Endothelial cell of umbilical vein (primary cell): ENCODE measurements around the gene AFDN. TPM values are rescaled to one million over a fixed set of nuclear protein-coding genes. Genes with fewer than 3 reads are reported as not detected.

ENCODE experiments used
- BruUV-seq: library from RNA; stranded (reverse); fragments of 400-500 nt; replicated peaks from 2 replicates; lab custom pipeline; 2021; lab: Mats Ljungman, UMichigan
- CTCF ChIA-PET: fragments of 300-600, 350-600 bp; sonication (Branson Sonifier 250); formaldehyde crosslinking; loops from one replicate; lab custom pipeline; 2021; ENCODE audit warnings: antibody characterized with exemption, inconsistent platforms; lab: Charles Lee
- POLR2A ChIA-PET: fragments of 300-600, 350-600 bp; sonication (Branson Sonifier 250); formaldehyde crosslinking; loops from one replicate; lab custom pipeline; 2021; ENCODE audit warnings: antibody characterized with exemption, inconsistent platforms; lab: Charles Lee
- DNase-seq: peaks from one replicate; pipeline ENCODE4 v3.0.0-alpha.2; 2011; ENCODE audit warnings: low read depth, low spot score
- FAIRE-seq: peaks from 2 replicates; lab custom pipeline; 2011; peaks lifted over from hg19 to GRCh38; lab: Jason Lieb, UNC
- H2AFZ ChIP-seq: 2 replicates; pipeline ENCODE4 v1.6.0; 2012; ENCODE audit warnings: low read depth, low read length, control low read depth, inconsistent platforms
- H3K27ac ChIP-seq: 2 replicates; pipeline ENCODE4 v1.5.1; 2011; ENCODE audit warnings: low read depth, mild to moderate bottlenecking, control low read depth, low read length, moderate library complexity; ENCODE audit not compliant: insufficient read depth
- H3K27me3 ChIP-seq, 2 experiments: 2 replicates each; pipeline versions ENCODE4 v1.6.0 to v1.6.1; 2011; ENCODE audit warnings: low read length in 2 of 2, mixed read lengths in 1 of 2; ENCODE audit not compliant: control insufficient read depth in 2 of 2, insufficient read depth in 2 of 2
- H3K36me3 ChIP-seq, 2 experiments: 2 replicates in 1 of 2; 3 replicates in 1 of 2; pipeline ENCODE4 v1.5.1; 2011; ENCODE audit warnings: low read length in 2 of 2, mild to moderate bottlenecking in 1 of 2, moderate library complexity in 1 of 2; ENCODE audit not compliant: control insufficient read depth in 2 of 2, insufficient read depth in 2 of 2; ENCODE audit errors: extremely low read depth in 1 of 2
- H3K4me1 ChIP-seq: 3 replicates; pipeline ENCODE4 v1.5.1; 2011; ENCODE audit warnings: mild to moderate bottlenecking, low read length; ENCODE audit not compliant: control insufficient read depth, insufficient read depth; ENCODE audit errors: extremely low read depth
- H3K4me2 ChIP-seq: 2 replicates; pipeline ENCODE4 v1.6.1; 2011; ENCODE audit warnings: low read length, control low read depth, mixed read lengths; ENCODE audit not compliant: insufficient read depth
- H3K4me3 ChIP-seq, 3 experiments: fragments of 200-600 bp in 1 of 3; sonication (generic), shearing (Covaris generic) in 1 of 3; replicated peaks in 1 of 3; 2 replicates each; pipeline ENCODE4 v1.5.1; 2011 to 2016; ENCODE audit warnings: control low read depth in 3 of 3, low read length in 3 of 3, mild to moderate bottlenecking in 2 of 3, inconsistent platforms in 1 of 3, low read depth in 1 of 3, moderate library complexity in 1 of 3; ENCODE audit not compliant: insufficient read depth in 1 of 3
- H3K79me2 ChIP-seq: 2 replicates; pipeline ENCODE4 v1.6.0; 2012; ENCODE audit warnings: low read length, inconsistent platforms; ENCODE audit not compliant: control insufficient read depth, insufficient read depth
- H3K9ac ChIP-seq: replicated peaks from 2 replicates; pipeline ENCODE3; 2011; ENCODE audit warnings: low read length, control low read depth; ENCODE audit not compliant: insufficient read depth; ENCODE audit errors: extremely low read depth
- H3K9me1 ChIP-seq: replicated peaks from 3 replicates; pipeline ENCODE4 v1.6.0; 2011; ENCODE audit warnings: mild to moderate bottlenecking, low read length; ENCODE audit not compliant: control insufficient read depth, insufficient read depth; ENCODE audit errors: extremely low read depth
- H3K9me3 ChIP-seq: replicated peaks from 2 replicates; pipeline ENCODE4 v1.5.1; 2012; ENCODE audit warnings: low read length, inconsistent platforms; ENCODE audit not compliant: control insufficient read depth, insufficient read depth
- H4K20me1 ChIP-seq: replicated peaks from 2 replicates; pipeline ENCODE3; 2011; ENCODE audit warnings: mild to moderate bottlenecking, low read length; ENCODE audit not compliant: control insufficient read depth, insufficient read depth; ENCODE audit errors: extremely low read depth
- EZH2 ChIP-seq: IDR thresholded peaks from 2 replicates; pipeline ENCODE4 v1.6.1; 2012; ENCODE audit warnings: borderline replicate concordance, low read depth, mild to moderate bottlenecking, moderate library complexity, low read length, inconsistent platforms; ENCODE audit not compliant: severe bottlenecking
- FOS ChIP-seq: IDR thresholded peaks from 2 replicates; pipeline ENCODE4 v1.6.1; 2011; ENCODE audit warnings: mild to moderate bottlenecking, low read length, moderate library complexity, borderline replicate concordance; ENCODE audit not compliant: insufficient read depth
- GATA2 ChIP-seq: IDR thresholded peaks from 2 replicates; pipeline ENCODE4 v1.7.0; 2011; ENCODE audit warnings: low read depth, mild to moderate bottlenecking, moderate library complexity, mixed read lengths, low read length; ENCODE audit not compliant: insufficient read length, insufficient read depth
- JUN ChIP-seq: IDR thresholded peaks from 2 replicates; pipeline ENCODE4 v1.6.1; 2011; ENCODE audit warnings: borderline replicate concordance, low read depth; ENCODE audit not compliant: insufficient read length, insufficient read depth
- MYC ChIP-seq: IDR thresholded peaks from one replicate; pipeline ENCODE4 v1.6.1; 2011; ENCODE audit warnings: mild to moderate bottlenecking, low read depth, low read length
- POLR2A ChIP-seq: IDR thresholded peaks from 2 replicates; pipeline ENCODE4 v1.6.1; 2012; ENCODE audit warnings: low read depth, mild to moderate bottlenecking, control low read depth, low read length
- POLR2AphosphoS5 ChIP-seq: IDR thresholded peaks from 2 replicates; pipeline ENCODE4 v1.6.1; 2012; ENCODE audit warnings: low read depth, mild to moderate bottlenecking, control low read depth, low read length, moderate library complexity; ENCODE audit not compliant: insufficient read depth
- dilution Hi-C: fragments of 300-500 bp; cut with MboI; formaldehyde crosslinking; loops from one replicate; pipeline ENCODE4 v1.15.0; 2019; ENCODE audit warnings: low sequenced_read_pairs; ENCODE audit not compliant: extremely low pct_ligation_motif_present
- intact Hi-C: fragments of 100-400 bp; cut with micrococcal nuclease; formaldehyde crosslinking; loops from one replicate; pipeline ENCODE4 v1.10.0; 2022
- polyA plus RNA-seq, 4 experiments: library from polyadenylated mRNA; depleted of rRNA in 3 of 4; stranded (reverse) in 3 of 4; unstranded in 1 of 4; fragments of >200 nt; gene quantifications; 2 replicates each; pipeline versions ENCODE4 v1.2.1 to v1.2.3, GENCODE V29; 2011 to 2012; ENCODE audit warnings: missing spikeins in 1 of 4
- total RNA-seq: library from RNA; stranded (reverse); gene quantifications from 2 replicates; pipeline ENCODE4 v1.2.3, GENCODE V29; 2021
- TF ChIP-seq, protein P1 (sequence below): IDR thresholded peaks from 2 replicates; pipeline ENCODE4 v1.6.1; 2011; ENCODE audit not compliant: insufficient read depth, insufficient read length
- TF ChIP-seq, protein P2 (sequence below), 2 donors: IDR thresholded peaks; 1 replicate in 1 of 2; 2 replicates in 1 of 2; pipeline ENCODE4 v1.5.1; 2011; ENCODE audit warnings: low read length in 2 of 2, mild to moderate bottlenecking in 2 of 2, moderate library complexity in 2 of 2, control low read depth in 1 of 2, inconsistent platforms in 1 of 2, low read depth in 1 of 2; ENCODE audit not compliant: insufficient read depth in 1 of 2; ENCODE audit errors: extremely low read depth in 1 of 2

The AFDN gene
- total and polyA plus RNA-seq, 2 donors (not counting 3 experiments of a cell fraction or from before 2014, with no cell fraction given): 31.0 to 134 TPM

DNA sequence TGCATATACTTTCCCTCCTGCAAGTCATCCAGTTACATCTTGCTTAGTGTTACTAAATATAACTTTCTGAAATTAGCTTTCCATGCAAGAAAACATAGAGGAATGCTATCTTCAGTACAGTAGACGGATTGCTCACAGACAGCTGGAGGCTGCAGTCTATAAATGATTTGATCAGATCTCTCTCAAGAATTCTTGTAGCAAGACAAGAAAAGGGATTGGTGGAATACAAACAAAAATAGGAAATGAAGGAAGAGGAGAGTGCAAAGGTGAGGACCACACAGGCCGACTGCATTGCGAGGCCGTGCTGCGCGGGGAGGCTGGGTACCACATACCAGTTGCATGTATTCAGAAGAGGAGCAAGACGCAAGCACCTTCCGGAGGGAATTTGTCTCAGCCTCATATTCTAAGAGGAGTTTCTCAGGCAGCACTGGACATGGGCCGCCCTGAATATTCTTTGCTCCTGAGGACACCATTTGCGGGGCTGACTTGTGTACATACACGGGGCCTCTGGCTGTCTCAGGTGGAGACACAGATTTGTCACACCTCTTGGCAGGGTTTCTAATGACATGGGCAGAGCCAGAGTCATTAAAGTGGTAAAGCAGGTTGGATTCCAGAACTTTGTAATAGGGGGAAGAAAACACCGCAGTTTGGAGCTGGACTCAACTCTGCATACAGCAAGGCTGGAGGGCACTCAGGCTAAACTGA, 148.1 kb downstream of the AFDN start:
- TF ChIP-seq EZH2 (no peak), POLR2A (no peak), FOS (no peak), MYC (no peak), POLR2AphosphoS5 (no peak), JUN (no peak), GATA2 (no peak)
- TF ChIP-seq, protein P1, sequence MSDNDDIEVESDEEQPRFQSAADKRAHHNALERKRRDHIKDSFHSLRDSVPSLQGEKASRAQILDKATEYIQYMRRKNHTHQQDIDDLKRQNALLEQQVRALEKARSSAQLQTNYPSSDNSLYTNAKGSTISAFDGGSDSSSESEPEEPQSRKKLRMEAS: no peak
- TF ChIP-seq, protein P2, sequence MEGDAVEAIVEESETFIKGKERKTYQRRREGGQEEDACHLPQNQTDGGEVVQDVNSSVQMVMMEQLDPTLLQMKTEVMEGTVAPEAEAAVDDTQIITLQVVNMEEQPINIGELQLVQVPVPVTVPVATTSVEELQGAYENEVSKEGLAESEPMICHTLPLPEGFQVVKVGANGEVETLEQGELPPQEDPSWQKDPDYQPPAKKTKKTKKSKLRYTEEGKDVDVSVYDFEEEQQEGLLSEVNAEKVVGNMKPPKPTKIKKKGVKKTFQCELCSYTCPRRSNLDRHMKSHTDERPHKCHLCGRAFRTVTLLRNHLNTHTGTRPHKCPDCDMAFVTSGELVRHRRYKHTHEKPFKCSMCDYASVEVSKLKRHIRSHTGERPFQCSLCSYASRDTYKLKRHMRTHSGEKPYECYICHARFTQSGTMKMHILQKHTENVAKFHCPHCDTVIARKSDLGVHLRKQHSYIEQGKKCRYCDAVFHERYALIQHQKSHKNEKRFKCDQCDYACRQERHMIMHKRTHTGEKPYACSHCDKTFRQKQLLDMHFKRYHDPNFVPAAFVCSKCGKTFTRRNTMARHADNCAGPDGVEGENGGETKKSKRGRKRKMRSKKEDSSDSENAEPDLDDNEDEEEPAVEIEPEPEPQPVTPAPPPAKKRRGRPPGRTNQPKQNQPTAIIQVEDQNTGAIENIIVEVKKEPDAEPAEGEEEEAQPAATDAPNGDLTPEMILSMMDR (IDR thresholded peaks at IDR 0.05; ENCODE audit: extremely low read depth in 1 of 2, insufficient read depth in 1 of 2, low read depth in 1 of 2, low read length in 2 of 2): no peak
- H3K27ac ChIP-seq: no peak overlapping the region
- no peaks in the 10 kb centered on the region for H3K9me1 ChIP-seq
- DNase-seq (peak; percentile 31), FAIRE-seq (peak; percentile 75)
- H3K9me3 ChIP-seq: no peaks in the 10 kb centered on the region
- H3K4me3 ChIP-seq: no peak overlapping the region
- no peak overlapping the region for H2AFZ ChIP-seq
- H3K4me2 ChIP-seq: no peak overlapping the region
- no peaks in the 10 kb centered on the region for H3K27me3 ChIP-seq
- peaks cover 0 to 4% of the 10 kb centered on the region in 2 experiments for H3K36me3 ChIP-seq
- CTCF ChIA-PET: interaction anchor here (1.0 to 1.3 kb wide), 2 partner anchors 12 to 61 kb away, joined by 3 read pairs; no protein-coding TSS in a partner anchor
- dilution Hi-C loops (no loop called here), intact Hi-C loops (no loop called here)
- POLR2A ChIA-PET: no interaction called here
- peaks cover 8% of the 10 kb centered on the region for H3K4me1 ChIP-seq
- no peak overlapping the region for H3K9ac ChIP-seq
- no TSS peak for BruUV-seq
- H4K20me1 ChIP-seq: no peaks in the 10 kb centered on the region
- H3K79me2 ChIP-seq: no peaks in the 10 kb centered on the region
